Caco-2 (cell line): ENCODE measurements around the gene ZNF775. TPM values are rescaled to one million over a fixed set of nuclear protein-coding genes. Genes with fewer than 3 reads are reported as not detected.

Source experiments
- BruUV-seq: library from RNA; stranded (reverse); fragments of 400-500 nt; replicated peaks from 2 replicates; lab custom pipeline; 2021; lab: Mats Ljungman, UMichigan
- CTCF ChIA-PET: fragments of 300-600 bp; sonication (Branson Sonifier 250); formaldehyde crosslinking; loops from one replicate; lab custom pipeline; 2022; ENCODE audit warnings: antibody characterized with exemption; lab: Charles Lee
- POLR2A ChIA-PET: fragments of 300-600 bp; sonication (Branson Sonifier 250); formaldehyde crosslinking; loops from one replicate; lab custom pipeline; 2022; ENCODE audit warnings: antibody characterized with exemption; lab: Charles Lee
- DNase-seq, 2 experiments: peaks; one replicate each; pipeline versions ENCODE4 v3.0.0 to v3.0.0-alpha.2; 2020 to 2022
- H3K27me3 ChIP-seq: replicated peaks from 2 replicates; pipeline ENCODE4 v1.6.0; 2011; ENCODE audit warnings: low read length; ENCODE audit not compliant: control insufficient read depth, insufficient read depth
- H3K36me3 ChIP-seq: 2 replicates; pipeline ENCODE4 v1.5.1; 2011; ENCODE audit warnings: low read length; ENCODE audit not compliant: control insufficient read depth, insufficient read depth
- H3K4me1 ChIP-seq: fragments of 250-450 bp; sonication (Bioruptor Pico); 2 replicates; pipeline ENCODE4 v1.5.1; 2020; ENCODE audit warnings: mild to moderate bottlenecking
- H3K4me3 ChIP-seq: 2 replicates; pipeline ENCODE4 v1.5.1; 2011; ENCODE audit warnings: low read depth, mild to moderate bottlenecking, control low read depth, low read length
- H3K9me3 ChIP-seq: fragments of 250-450 bp; sonication (Bioruptor Pico); 2 replicates; pipeline ENCODE4 v1.5.1; 2020; ENCODE audit warnings: mild to moderate bottlenecking, moderate library complexity
- H3K27ac Mint-ChIP-seq: one replicate; pipeline ENCODE4 v1.8.0; 2022; ENCODE audit warnings: mixed read lengths; ENCODE audit not compliant: unreplicated experiment
- H3K27me3 Mint-ChIP-seq: one replicate; pipeline ENCODE4 v1.8.0; 2022; ENCODE audit warnings: mixed read lengths; ENCODE audit not compliant: insufficient read depth, unreplicated experiment
- H3K36me3 Mint-ChIP-seq: one replicate; pipeline ENCODE4 v1.8.0; 2022; ENCODE audit warnings: mild to moderate bottlenecking, mixed read lengths; ENCODE audit not compliant: insufficient read depth, unreplicated experiment
- H3K4me1 Mint-ChIP-seq: one replicate; pipeline ENCODE4 v1.8.0; 2022; ENCODE audit warnings: low read depth, mixed read lengths; ENCODE audit not compliant: unreplicated experiment
- H3K4me3 Mint-ChIP-seq: one replicate; pipeline ENCODE4 v1.8.0; 2022; ENCODE audit warnings: mild to moderate bottlenecking, moderate library complexity, mixed read lengths; ENCODE audit not compliant: unreplicated experiment
- H3K9me3 Mint-ChIP-seq: one replicate; pipeline ENCODE4 v1.8.0; 2022; ENCODE audit warnings: mixed read lengths; ENCODE audit not compliant: unreplicated experiment
- CTCF ChIP-seq, 2 experiments: fragments of 200-600 bp in 1 of 2; IDR thresholded peaks; 1 replicate in 1 of 2; 2 replicates in 1 of 2; pipeline versions ENCODE4 v1.5.1 to v1.8.0; 2011 to 2022; ENCODE audit warnings: antibody characterized with exemption in 1 of 2, control low read depth in 1 of 2, inconsistent platforms in 1 of 2, low read depth in 1 of 2, low read length in 1 of 2, mild to moderate bottlenecking in 1 of 2, moderate library complexity in 1 of 2; ENCODE audit not compliant: insufficient read depth in 1 of 2, severe bottlenecking in 1 of 2, unreplicated experiment in 1 of 2
- intact Hi-C: fragments of 100-400 bp; cut with micrococcal nuclease; formaldehyde crosslinking; loops from one replicate; pipeline ENCODE4 v1.10.0; 2022; ENCODE audit not compliant: unreplicated experiment
- total RNA-seq: library from RNA; stranded (reverse); gene quantifications from 2 replicates; pipeline ENCODE4 v1.2.3, GENCODE V29; 2022

The ZNF775 gene
- total RNA-seq, 1 experiment from 2014 or later = 4.0 TPM

DNA sequence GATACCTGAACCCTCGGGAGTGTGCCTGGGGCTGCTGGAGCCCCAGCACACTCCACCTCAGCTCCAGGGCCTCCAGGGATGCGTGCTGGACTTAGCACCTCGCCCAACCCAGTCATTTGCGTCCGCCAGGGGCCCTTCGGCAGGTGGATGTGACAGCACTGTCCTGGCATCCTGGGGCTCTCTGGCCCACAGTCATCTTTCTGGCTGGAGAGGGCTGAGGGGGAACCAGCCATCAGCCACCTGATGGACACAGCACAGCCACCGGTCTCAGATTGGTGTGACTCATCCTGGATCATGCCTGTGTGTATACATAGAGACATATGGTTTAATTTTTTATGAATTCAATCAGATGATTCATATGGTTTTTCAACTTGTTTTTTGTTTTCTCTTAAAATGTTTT lies 11.1 kb downstream of the ZNF775 start:
- peaks cover 5% of the 10 kb centered on the region for H3K36me3 Mint-ChIP-seq
- POLR2A ChIA-PET = no interaction called here
- H3K27me3 Mint-ChIP-seq = no peaks in the 10 kb centered on the region
- intact Hi-C loops = no loop called here
- BruUV-seq = no TSS peak
- TF ChIP-seq CTCF (IDR thresholded peaks at IDR 0.05; ENCODE audit: insufficient read depth in 1 of 2, low read depth in 1 of 2, low read length in 1 of 2, severe bottlenecking in 1 of 2, unreplicated experiment in 1 of 2) = no peak
- Histone ChIP-seq H3K4me1 (no peaks in the 10 kb centered on the region), H3K27me3 (no peaks in the 10 kb centered on the region), H3K9me3 (no peaks in the 10 kb centered on the region), H3K4me3 (no peak overlapping the region), H3K36me3 (no peaks in the 10 kb centered on the region; the same call in 1 of the 2 replicates)
- CTCF ChIA-PET = no interaction called here
- no peak overlapping the region for H3K4me3 Mint-ChIP-seq
- no peaks in the 10 kb centered on the region for H3K9me3 Mint-ChIP-seq
- DNase-seq = no peak
- H3K4me1 Mint-ChIP-seq = no peaks in the 10 kb centered on the region
- H3K27ac Mint-ChIP-seq = no peak overlapping the region

- Histone ChIP-seq H3K4me3 (no peak overlapping the region), H3K36me3 (no peaks in the 10 kb centered on the region; the same call in 1 of the 2 replicates), H3K4me1 (no peaks in the 10 kb centered on the region), H3K27me3 (no peaks in the 10 kb centered on the region), H3K9me3 (no peaks in the 10 kb centered on the region)
- TF ChIP-seq CTCF (IDR thresholded peaks at IDR 0.05; ENCODE audit: insufficient read depth in 1 of 2, low read depth in 1 of 2, low read length in 1 of 2, severe bottlenecking in 1 of 2, unreplicated experiment in 1 of 2) = no peak
- Mint-ChIP-seq H3K4me1 (no peaks in the 10 kb centered on the region), H3K27ac (no peak overlapping the region), H3K9me3 (no peaks in the 10 kb centered on the region), H3K36me3 (peaks cover 4% of the 10 kb centered on the region), H3K4me3 (no peak overlapping the region), H3K27me3 (no peaks in the 10 kb centered on the region)
- intact Hi-C loops = no loop called here
- DNase-seq = no peak
- ChIA-PET CTCF (no interaction called here), POLR2A (no interaction called here)
- BruUV-seq = no TSS peak
Measured at GRCh38 chr7:150393325-150393724, 14.2 kb downstream of the ZNF775 start.

DNA sequence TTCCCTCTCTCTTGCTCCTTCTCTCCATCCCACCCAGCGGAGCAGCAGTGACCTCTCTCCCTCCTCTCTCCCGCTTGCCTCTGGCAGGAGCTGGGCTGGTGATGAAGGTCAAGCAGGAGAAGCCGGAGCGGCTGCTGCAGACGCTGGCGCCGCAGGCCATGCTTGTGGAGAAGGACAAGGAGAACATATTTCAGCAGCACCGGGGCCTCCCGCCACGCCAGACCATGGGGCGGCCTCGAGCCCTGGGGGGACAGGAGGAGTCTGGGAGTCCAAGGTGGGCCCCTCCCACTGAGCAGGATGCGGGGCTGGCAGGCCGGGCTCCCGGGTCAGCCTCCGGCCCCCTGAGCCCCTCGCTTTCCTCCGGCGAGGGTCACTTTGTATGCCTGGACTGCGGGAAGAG lies 17.3 kb downstream of the ZNF775 start:
- no peaks in the 10 kb centered on the region for H3K9me3 Mint-ChIP-seq
- no peak for DNase-seq
- ChIA-PET POLR2A (no interaction called here), CTCF (no interaction called here)
- no peak overlapping the region for H3K4me3 Mint-ChIP-seq
- no peaks in the 10 kb centered on the region for H3K9me3 ChIP-seq
- intact Hi-C loops = no loop called here
- H3K27me3 ChIP-seq = no peaks in the 10 kb centered on the region
- TF ChIP-seq CTCF (IDR thresholded peaks at IDR 0.05; ENCODE audit: insufficient read depth in 1 of 2, low read depth in 1 of 2, low read length in 1 of 2, severe bottlenecking in 1 of 2, unreplicated experiment in 1 of 2) = no peak
- no TSS peak for BruUV-seq
- no peak overlapping the region for H3K27ac Mint-ChIP-seq
- H3K36me3 ChIP-seq = no peaks in the 10 kb centered on the region
- H3K4me1 Mint-ChIP-seq = peaks cover 12% of the 10 kb centered on the region
- H3K27me3 Mint-ChIP-seq = no peaks in the 10 kb centered on the region
- peaks cover 4% of the 10 kb centered on the region for H3K36me3 Mint-ChIP-seq
- peaks cover 15% of the 10 kb centered on the region for H3K4me1 ChIP-seq
- no peak overlapping the region for H3K4me3 ChIP-seq
